Measurements from ENCODE around the gene C10orf53.
"Not testable (repeated sequence)": the region's sequence is repeated elsewhere in the genome, so short reads cannot be mapped to it uniquely, and the experiment has no call there.

The C10orf53 gene

GRCh38 chr10:49652421-49653272, 26.8 kb upstream of the C10orf53 start:
- no peak for DNase-seq

DNA sequence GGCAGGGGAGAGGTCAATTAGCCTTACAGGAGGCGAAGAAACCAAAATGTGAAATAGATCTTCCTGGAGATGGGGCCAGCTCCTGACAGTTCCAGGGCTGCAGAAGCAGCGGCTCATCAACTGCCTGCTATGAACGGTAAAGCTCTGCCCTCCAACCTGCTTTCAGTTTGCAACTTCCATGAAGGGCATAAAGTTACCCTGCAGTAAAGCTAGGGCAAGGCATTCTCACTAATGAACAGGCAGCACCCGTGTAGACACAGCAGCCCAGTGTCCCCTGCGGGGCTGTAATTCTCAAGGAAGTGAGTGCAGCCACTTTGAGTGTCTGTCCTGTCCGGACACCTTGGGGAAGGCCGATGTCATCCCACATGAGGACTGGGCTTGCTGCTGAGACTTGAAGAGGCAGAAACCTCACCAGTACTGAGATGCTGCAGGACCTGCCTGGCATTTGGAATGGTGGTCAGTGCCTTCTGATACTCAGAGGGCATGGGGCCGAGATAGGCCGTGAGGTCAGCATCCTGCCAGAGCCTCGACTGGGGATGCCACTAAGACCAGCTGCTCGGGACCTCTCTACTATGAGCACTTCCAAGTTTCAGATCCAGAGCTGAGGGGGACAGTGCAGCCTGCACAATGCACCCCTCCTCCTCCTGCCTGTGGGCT, 26.1 kb upstream of the C10orf53 start:
- DNase-seq: no peak

GRCh38 chr10:49654036-49654693, 25.3 kb upstream of the C10orf53 start:
- DNase-seq: no peak

GRCh38 chr10:49655099-49655498, 24.4 kb upstream of the C10orf53 start:
- peak in 1 of 58 donors; percentile 9 for DNase-seq

GRCh38 chr10:49656845-49657493, 22.5 kb upstream of the C10orf53 start:
- DNase-seq: no peak

- no peak for DNase-seq
Measured at GRCh38 chr10:49657606-49658005, 21.8 kb upstream of the C10orf53 start.

DNA sequence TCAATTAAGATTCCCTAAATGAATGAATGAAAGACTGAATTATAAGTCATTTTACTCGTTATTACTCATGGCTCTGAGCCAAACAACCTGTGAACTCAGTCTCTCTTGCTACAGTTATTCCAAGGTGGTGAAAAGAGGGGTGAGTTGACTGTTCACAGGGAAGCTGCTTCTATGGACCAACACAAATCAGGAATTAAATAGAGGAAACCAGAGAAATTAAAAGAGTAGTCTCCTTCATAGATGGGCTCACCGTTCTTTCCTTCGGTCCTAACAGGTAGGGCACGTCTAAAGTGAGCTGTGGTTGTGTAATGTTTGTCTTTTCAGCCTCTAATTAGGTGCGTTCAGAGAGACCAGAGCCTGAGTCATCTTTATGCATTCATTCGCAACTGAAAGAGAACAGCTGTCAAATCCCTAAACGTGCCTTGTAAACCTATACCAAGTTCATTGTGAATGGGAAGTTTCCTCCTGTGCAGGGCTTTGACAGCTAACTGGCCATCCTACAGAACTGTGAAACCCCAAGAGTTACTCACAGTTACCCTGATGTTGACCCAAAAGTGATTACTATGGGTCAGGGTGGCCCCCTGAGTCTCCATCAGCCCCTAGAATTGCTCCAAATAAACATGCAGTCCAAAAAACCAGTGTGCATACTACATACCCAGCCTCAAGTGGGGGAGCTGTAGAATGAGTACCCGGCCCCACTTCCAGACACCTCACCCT, 18.2 kb upstream of the C10orf53 start:
- no peak for DNase-seq

- no peak for DNase-seq
Measured at GRCh38 chr10:49662169-49662830, 17.2 kb upstream of the C10orf53 start.

DNA sequence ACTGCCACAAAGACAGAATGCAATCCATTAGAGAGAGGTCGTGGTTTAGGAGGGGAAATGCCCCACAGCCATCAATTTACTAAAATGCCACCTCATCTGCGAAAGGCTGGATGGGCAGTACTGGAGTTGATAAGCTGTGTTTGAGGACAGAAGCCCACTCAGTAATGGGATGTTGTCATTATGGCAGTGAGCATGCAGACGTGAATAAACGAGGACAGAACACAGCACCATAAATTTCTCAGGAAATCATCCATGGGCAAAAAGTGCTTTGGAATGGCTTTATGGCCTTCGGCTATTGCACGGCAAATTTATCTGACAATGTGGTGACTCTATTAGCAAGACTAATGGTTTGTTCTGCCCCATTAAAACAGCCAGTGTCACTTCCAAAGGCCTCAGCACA, 15.9 kb upstream of the C10orf53 start:
- no peak for DNase-seq

GRCh38 chr10:49664006-49664841, 15.2 kb upstream of the C10orf53 start:
- DNase-seq: no peak

DNA sequence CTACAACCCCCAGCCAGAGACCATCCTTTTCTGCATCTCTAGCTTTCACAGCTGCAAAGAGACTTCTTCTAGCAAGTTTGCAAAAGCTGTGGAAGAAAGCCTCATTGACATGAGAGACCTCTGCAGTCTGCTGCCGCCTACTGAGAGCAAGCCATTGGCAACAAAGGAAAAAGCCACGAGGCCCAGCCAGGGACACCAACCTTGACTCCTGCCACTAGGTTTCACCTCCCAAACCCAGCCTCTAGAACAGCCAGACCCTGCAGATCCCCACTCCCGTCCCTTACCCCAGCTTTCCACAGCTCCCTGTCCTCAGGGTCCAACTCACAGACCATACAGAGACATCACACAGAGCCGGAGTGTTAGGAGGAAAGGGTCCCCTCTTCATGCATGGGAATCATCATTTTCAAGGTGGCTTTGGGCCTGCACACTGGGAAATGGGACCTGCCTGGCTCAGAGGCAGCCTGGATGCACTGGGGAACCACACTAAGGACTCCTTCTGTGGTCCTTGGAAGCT, 14.6 kb upstream of the C10orf53 start:
- DNase-seq: no peak

GRCh38 chr10:49666054-49666615, 13.3 kb upstream of the C10orf53 start:
- no peak for DNase-seq

DNA sequence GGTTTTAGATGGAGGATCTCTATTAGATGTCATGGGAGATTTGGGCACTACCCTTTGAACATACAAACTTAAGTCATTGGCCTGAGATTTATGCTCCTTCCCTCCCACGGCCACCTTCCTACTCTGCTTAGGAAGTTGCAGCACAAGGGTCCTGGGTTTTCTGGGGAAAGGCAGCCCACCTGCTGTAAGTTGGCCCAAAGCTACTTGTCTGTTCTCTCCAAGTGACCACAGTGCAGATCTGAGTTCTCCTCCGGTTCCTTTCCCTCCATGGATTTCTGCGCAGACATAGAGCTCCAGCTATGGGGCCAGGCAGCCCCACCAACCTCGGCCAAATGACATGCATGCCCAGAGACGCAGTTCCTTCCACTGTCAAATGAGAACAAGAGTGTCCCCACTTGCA, 12.8 kb upstream of the C10orf53 start:
- DNase-seq: no peak

- DNase-seq: no peak
Measured at GRCh38 chr10:49667991-49668390, 11.5 kb upstream of the C10orf53 start.

GRCh38 chr10:49668684-49669083, 10.8 kb upstream of the C10orf53 start:
- DNase-seq: no peak

DNA sequence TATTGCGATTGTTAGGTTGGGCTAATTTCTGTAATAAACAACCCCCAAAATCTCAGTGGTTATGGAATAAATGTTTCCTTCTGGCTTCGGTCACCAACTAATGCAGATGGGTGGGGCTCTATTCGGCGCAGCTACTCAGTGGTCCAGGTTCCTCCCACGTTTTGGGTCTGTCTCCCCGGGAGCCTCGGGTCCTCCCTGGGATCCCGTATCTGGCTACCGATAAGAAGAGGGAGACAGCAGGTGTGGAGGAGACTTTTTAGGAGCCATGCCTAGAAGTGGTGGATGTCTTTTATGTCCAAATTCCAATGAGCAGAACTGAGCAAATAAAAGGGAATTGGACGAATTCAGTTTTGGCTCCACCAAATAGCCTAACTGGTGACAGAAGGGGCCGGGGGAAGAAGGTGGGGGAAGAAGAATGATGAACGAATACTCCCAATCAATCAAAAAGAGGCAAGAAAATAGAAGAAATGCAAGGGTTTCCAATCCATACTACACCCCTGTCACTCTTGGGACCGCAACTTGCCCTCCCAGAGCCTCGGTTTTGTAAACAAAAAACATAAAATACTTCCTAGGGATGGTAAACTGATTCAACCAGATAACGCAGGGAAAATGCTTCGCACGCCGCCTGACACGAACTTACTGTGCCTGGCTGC, 498 bp upstream of the C10orf53 start:
- DNase-seq: peak in 1 of 58 donors; percentile 6

DNA sequence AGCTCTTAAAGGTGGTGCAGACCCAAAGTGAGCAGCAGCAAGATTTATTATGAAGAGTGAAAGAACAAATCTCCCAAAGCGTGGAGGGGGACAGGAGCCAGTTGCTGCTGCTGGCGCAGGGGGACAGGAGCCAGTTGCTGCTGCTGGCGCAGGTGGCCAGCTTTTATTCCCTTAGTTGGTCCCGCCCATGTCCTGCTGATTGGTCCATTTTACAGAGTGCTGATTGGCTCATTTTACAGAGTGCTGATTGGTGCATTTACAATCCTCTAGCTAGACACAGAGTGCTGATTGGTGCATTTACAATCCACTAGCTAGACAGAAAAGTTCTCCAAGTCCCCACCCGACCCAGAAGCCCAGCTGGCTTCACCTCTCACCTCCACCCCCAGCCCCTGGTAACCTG, 3.0 kb downstream of the C10orf53 start:
- DNase-seq: not testable (repeated sequence)

DNA sequence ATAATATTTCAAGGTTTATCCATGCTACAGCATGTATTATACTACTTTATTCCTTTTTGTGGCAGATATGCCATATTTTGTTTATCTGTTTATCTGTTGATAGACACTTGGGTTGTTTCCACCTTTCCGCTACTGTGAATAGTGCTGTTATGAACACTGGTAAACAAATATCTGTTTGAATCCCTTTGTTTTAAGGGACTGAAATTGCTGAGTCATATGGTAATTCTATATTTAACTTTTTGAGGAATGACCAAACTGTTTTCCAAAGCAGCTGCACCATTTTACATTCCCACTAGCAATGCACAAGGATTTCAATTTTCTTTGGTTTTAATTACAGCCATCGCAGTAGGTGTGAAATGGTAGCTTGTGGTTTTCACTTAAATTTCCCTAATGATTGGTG, 3.4 kb downstream of the C10orf53 start:
- no peak for DNase-seq

Data from anterior cingulate cortex (tissue), 58 donors.